ENCODE measurements around the gene PPTC7.
"Not testable (repeated sequence)": the region's sequence is repeated elsewhere in the genome, so short reads cannot be mapped to it uniquely, and the experiment has no call there.

PPTC7 gene, protein sequence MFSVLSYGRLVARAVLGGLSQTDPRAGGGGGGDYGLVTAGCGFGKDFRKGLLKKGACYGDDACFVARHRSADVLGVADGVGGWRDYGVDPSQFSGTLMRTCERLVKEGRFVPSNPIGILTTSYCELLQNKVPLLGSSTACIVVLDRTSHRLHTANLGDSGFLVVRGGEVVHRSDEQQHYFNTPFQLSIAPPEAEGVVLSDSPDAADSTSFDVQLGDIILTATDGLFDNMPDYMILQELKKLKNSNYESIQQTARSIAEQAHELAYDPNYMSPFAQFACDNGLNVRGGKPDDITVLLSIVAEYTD

DNA sequence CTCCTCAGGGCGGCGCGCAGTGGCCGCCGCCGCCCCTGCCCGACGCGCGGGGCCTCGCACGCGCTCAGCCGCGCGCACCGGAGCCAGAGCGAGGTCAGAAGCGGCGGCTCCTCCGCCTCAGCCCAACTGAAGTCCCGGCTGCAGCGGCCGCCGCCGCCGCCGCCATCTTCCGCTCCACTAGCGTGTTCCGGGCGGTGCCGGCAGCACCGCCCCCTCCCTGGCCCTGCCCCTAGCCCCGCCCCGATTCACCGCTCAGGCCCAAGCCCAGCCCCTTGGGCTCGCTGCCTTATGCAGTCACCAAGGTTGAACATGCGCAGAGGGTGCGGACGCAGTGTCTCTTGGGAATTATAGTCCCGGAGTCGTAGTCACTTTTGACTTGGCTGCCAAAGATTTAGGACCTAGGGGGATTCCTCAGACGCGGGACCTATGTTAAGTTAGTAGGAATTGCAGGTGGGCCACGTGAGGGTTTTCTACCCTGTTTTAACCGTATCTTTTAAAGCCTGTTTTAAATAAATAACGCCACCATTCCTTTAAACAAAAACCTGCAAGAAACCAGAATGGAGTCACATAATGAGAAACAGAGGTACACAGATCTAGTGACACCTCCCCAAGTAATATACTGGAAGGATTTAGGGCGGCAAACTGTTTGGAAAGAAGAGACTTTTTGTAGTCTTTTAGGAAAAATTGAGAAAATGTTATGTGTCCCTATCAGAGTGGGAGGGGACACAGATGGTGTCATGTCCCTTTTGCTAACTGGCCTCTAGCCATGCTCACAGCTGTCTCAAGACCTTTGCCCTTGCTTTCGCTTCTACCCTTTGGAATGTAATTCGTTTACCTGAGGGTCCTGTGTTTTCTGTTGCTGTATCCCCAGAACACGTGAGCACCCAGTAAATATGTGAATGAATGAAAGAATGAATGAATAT lies at the start of gene PPTC7:
Gene PPTC7 (minus strand): TSS at position 182 of the 923 bp plus-strand sequence. CDS start 287 bp downstream, outside the sequence.
- peak; percentile 99 for DNase-seq

DNA sequence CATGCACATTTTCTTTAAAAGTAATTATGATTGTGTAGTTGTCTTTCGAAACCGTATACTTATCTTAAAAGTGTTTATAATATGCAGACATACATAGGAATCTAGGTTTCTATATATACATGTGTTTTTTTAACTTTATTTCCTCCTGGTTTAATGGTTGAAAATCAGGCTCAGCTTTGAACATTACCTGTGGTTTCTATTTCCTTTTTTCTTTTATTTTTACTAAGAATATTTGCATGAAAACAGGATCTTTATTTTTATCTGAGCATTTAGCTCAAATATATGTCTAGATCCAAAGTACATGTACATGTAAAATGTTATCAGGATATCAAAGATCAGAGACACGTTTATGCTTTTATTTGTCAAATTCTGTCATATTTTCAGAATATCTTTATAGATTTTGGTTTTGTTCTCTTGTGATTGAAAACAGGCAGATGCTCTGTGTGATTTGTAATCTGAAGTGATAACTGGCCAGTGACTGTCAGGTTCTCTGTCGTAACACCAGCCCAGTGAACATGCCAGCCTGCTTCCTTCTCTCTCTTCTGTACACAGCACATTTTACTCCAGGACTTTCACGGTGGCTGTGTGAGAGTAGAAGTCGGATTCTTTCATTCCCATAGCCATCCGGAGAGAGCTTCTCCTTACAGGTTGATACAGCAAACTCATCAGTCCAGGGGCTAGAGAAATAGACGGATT lies 44.5 kb upstream of the PPTC7 start:
- DNase-seq: no peak

DNA sequence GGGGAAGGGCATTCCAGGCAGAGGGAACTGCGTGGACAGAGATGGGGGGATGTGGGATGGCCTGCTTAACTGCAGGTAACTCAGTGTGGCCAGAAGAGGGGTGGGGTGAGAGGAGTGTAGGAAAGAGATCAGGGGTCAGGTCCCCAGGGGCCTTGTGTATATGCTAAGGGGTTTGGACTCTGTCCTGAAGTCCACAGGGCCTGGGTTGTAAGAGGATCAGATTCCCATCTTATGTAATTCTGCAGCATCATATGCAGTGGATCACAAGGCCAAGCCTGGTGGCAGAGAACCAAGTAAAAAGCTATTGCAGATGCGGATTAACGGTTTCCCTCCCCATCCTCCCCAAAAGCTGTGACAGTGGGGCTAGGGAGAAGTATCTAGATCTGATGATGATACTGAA lies 39.5 kb upstream of the PPTC7 start:
- no peak for DNase-seq

DNA sequence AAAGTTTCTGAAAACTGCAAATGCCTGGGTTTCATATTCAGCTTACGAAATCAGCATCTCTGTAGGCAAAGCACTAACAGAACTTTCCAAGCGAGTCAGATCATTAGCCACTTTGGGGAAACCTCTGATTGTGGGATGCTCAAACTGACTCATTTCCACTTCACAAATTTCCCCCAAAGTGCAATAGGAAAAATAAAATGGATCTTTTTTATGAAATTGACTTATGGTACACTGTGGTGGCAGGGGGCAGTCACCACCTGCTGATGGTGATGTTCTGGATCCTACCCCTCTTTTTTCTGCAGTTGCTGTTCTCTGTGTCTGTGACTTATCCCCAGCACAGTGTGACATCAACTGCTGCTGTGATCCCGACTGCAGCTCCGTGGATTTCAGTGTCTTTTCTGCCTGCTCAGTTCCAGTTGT lies 36.4 kb upstream of the PPTC7 start:
- DNase-seq: peak; percentile 78

DNA sequence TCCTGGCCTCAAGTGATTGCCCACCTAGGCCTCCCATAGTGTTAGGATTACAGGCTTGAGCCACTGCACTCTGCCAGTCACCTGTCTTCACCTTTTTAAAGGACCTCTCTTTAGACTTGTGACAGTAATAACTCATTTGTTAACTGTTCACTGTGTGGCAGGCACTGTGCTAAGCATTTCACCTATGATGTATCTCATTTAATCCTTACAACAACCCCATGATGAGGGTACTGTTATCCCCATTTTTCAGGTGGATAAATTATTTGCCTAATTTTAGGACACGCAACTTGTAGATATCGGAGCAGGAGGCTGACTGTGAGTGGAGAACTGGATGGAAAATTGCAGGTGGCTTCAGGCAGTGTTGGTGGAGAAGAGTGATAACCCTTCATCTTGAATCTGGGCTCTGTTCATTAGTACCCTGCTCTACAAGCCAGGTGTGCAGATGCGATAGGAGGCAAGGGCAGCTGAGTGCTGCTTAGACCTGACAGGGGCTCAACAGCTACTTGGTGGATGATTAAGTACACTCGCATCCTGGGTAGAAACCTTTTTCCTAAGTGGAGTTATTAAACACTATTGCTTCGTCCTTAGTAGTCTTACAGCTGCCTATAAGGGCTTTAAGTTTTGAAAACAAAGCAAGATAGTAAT lies 33.5 kb upstream of the PPTC7 start:
- DNase-seq: no peak

DNA sequence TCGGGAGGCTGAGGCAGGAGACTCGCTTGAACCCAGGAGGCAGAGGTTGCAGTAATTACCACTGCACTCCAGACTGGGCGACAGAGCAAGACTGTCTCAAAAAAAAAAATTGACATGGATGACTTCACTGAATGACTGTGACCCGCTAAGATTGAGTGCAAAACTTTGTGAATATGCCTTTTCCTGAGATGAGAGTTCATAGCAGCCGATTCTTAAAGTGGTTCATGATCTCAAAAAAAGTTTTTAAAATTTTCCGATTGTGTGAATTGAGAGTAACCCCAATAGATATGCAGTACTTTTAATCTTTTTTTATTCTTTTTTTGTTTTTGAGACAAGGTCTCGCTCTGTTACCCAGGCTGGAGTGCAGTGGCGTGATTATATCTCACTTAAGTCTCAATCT lies 32.1 kb upstream of the PPTC7 start:
- no peak for DNase-seq

DNA sequence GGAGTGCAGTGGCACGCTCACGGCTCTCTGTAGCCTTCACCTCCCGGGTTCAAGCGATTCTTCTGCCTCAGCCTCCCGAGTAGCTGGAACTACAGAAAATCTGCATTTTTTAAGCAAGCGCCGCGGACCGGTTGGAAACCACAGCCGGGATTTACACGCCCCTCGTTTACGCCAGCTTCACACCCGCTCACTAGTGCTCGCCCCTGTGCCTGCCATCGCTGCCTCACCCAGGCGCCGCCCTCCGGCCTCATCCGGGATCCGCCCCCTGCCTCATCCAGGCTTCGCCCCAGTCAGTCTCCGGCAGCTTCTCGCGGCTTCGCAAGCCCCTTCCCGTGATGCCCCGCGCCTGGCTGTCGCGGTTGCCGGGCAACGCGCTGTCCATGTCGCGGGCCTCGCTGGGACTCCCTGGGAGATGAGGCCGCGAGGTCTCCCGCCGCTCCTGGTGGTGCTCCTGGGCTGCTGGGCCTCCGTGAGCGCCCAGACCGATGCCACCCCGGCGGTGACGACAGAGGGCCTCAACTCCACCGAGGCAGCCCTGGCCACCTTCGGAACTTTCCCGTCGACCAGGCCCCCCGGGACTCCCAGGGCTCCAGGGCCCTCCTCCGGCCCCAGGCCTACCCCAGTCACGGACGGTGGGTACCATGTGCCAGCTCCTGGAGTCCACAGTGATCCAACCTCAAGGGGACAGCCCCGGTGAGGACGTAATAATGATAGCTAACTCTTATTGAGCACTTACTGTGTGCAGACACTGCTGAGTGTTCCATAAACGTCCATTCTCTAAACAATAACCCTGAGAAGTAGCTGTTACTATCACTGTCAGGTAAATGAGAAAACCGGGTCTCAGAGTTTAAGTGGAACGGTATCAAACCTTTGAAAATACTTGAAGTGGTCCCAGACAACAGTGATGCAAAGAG lies 30.9 kb upstream of the PPTC7 start, which contains the start of gene TCTN1:
Gene TCTN1 (plus strand): TSS at position 359 of the 914 bp plus-strand sequence. CDS start 54 bp downstream, at position 413.
- peak; percentile 99 for DNase-seq

DNA sequence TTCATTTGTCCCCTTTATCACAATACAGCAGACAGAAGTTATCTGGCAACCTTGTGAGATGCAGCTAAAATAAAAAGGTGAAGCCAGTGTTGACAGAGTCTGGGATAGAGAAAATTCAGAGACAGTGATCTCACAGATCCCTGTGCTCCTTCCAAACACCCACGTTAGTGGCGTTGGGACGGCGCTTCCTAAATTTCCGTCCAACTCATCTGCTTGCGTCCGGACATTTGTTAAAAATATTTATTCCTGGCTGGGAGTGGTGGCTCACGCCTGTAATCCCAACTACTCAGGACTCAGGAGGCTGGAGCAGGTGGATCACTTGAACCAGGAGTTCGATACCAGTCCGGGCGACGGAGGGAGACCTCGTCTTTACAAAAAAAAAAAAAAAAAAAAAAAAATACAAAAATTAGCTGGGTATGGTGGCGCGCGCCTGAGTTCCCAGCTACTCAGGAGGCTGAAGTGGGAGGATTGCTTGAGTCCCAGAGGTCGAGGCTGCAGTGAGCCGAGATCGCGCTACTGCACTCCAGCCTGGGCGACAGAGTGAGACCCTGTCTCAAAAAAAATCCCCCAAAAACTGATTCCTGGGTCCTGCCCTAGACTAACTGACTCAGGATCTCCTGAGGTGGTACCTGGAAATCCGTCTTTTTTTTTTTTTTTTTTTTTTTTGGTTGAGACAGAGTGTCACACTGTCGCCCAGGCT lies 30.1 kb upstream of the PPTC7 start:
- no peak for DNase-seq

DNA sequence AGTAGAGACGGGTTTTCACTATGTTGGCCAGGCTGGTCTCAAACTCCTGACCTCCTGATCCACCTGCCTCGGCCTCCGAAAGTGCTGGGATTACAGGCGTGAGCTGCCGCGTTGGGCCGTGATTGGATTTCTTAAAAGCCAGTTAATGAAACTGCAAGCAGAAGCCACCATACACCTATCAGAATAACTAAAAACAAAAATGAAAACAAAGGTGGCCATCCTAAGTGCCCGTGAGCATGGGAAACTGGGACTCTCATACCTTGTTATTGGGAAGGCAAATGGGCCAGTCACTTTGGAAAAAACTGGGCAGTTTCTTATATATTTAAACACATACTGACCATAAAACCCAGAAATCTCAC lies 23.1 kb upstream of the PPTC7 start:
- no peak for DNase-seq

DNA sequence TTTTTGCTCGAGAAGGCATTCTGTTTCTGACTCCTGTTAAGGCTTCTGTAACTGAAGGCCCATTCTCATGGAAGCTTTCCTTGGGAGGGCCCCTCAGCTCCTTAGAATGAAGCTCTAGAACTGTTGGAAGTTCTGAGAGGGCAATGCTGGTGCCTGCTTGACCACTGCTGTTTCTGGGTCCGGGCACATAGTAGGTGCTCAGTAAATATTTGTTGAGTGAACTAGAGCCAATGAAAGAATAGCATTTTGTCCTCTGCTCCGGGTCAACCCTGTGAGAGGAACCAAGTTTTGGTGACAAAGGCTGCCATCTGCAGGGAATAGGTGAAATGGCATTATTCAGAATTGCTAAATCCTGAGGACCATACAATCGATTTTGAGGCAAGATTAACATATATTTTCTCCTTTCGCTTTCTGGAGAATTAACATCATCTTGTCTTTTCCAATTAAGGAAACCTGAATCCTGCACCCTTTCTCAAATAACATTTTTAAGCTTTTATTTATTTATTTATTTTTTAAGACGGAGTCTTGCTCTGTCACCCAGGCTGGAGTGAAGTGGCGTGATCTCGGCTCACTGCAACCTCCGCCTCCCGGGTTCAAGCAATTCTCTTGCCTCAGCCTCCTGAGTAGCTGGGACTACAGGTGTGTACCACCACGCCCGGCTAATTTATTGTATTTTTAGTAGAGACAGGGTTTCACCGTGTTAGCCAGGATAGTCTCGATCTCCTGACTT lies 19.1 kb upstream of the PPTC7 start:
- DNase-seq: peak; percentile 76

DNA sequence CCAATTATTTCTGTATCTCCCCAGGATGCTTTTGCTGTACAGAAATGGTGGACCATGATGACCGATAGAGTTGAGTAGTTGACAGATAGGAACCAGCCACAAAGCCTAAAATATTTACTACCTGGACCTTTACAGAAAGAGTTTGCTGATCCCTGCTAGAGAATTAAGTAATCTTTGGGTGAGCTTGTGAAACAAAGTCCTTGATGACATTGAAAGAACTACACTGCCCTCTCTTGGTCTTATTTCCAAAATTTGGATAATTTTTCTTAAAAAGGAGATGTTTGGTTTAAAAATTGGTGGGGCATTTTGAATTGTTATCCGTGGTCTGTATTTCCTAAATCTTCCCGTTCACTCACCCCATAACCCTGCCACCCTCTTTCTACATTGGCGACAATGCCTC lies 17.1 kb upstream of the PPTC7 start:
- peak; percentile 56 for DNase-seq

DNA sequence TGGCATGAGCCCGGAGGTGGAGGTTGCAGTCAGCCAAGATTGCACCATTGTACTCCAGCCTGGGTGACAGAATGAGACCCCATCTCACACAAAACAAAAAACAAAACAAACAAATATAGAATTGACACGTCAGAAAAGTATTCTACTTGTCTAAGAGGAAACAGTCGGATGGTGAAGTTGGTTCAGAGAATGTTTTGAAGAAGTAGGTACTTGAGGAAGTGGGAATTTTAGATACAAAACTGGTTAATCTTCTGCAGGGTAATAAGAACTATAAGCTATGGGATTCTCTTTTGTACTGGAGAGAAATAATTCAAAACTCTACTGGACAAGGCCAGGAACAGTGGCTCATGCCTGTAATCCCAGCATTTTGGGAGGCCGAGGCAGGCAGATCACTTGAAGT lies 16.2 kb upstream of the PPTC7 start:
- DNase-seq: no peak

DNA sequence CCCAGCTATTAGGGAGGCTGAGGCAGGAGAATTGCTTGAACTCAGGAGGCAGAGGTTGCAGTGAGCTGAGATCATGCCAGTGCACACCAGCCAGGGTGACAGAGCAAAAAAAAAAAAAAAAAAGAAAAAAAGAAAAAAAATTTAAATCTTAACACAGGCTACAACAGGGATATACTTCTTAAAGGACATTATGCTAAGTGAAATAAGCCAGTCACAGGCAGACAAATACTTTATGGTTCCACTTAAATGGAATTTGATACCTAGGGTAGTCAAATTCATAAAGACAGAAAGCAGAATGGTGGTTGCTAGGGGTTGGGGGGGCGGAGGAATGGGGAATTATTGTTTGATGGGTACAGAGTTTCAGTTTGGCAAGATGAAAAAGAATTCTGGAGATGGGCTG lies 14.8 kb upstream of the PPTC7 start:
- no peak for DNase-seq

DNA sequence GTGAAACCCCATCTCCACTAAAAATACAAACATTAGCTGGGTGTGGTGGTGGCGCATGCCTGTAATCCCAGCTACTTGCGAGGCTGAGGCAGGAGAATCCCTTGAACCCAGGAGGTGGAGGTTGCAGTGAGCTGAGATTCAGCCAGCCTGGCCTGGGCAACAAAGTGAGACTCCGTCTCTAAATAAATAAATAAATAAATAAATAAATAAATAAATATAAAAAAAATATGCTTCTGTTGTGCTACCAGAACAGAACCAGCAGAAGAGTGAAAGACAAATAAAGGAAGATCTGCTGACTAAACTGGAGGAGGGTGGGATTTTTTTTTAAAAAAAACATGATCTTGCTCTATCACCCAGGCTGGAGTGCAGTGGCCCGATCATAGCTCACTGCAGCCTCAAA lies 9.8 kb upstream of the PPTC7 start:
- not testable (repeated sequence) for DNase-seq

DNA sequence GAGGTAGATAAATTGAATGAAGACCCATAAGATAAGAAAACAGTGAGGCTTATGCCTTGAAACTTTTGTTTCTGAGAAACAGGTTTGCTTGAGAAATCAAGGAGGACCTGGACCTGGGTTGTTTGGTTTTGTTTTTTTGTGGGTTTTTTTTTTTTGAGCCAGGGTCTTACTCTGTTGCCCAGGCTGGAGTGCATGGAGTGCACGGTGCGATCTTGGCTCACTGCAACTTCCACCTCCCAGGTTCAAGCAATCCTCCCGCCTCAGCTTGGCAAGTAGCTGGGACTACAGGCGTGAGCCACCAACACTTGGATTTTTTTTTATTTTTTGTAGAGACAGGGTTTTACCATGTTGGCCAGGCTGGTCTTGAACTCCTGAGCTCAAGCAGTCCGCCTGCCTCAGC lies 9.0 kb upstream of the PPTC7 start:
- DNase-seq: no peak

DNA sequence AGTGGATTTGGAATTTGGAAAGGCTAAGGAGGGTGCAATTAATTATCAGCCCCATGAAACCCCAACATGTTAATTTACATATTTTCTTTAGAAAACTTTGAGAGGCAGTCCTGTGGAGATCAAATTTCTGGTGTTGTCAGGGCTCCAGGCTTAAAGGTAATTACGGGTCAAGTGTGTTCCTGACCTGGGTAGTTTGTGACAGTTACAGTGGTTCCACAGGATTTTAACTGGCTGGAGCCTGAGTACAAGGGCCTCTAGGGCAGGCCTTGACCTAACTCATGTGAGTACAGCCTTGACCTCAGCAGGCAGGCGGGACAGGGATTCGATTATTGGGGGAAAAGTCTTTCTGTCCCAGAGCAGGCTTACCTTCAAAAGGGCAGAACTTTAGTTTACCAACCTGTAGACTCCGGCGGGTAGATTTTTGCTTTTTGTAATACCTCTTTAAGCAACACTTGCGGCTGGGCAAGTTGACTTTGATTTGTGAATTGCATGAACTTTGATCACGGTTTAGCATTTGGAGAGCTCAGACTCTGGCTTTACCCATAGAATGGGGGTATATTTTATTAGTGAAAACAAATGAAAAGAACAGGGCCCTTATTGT lies 8.4 kb upstream of the PPTC7 start:
- no peak for DNase-seq

DNA sequence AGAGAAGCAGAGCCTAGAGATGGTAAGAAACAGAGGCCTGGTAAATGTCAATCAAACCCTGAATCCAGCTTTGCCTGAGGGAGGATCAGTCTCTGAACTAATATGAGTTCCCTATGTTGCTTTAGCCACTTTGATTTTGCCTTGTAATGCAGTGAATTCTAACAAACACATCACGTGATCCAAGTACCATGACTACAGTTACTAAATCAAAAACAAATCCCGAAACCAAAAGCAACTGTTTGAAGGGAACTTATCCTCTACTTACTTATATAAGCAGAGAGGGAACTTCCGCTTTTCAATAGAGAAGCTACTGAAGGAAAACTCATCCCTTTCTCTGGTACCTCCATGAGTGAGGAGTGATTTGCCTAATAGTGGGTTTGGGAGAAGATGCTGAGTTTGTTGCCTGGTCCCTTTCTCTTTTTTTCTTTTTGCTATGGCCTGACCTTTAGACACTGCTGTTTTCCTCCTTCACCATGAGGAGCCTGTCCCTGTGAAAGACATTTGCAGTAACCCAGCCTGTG lies 7.7 kb upstream of the PPTC7 start:
- DNase-seq: peak; percentile 73

DNA sequence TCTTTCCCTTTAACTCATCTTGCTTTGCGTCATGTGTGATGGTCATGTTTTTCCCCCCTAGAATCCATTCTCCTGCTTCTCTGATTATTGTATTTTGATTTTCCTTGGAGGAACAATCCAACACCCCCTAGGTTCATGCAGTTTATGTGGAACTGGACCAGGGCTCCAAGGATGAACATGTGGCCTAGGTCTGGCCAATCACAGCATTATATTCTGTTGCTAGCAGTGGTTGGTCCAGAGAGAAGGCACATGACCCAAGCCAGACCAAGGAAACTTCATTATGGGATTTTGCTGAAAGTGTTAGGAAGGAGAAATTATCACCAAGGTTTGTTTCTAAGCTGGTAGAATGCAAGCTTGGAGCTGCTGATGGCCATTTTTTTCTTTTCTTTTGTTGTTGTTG lies 6.9 kb upstream of the PPTC7 start:
- DNase-seq: no peak

DNA sequence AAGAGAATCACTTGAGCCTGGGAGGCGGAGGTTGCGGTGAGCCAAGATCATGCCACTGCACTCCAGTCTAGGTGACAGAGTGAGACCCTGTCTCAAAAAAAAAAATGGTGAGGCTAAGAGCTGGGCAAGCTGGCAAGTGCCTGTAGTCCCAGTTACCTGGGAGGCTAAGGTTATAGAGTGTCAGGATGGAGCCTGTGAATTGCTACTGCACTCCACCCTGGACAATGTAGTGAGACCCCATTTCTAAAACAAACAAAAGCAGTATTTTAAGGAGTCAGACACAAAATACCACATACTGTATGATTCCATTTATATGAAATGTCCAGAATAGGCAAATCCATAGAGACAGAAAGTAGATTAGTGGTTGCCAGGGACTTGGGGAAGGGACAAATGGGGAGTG lies 4.0 kb upstream of the PPTC7 start:
- not testable (repeated sequence) for DNase-seq
